NCI-H1930 (cell line): ENCODE results near the gene PDZD2.
"Not testable (repeated sequence)": the region's sequence is repeated elsewhere in the genome, so short reads cannot be mapped to it uniquely, and the experiment has no call there.

ENCODE experiments used
- DNase-seq, 2 experiments: peaks; one replicate each; lab custom pipeline; 2025; lab: John Stamatoyannopoulos, UW

Gene PDZD2

DNA sequence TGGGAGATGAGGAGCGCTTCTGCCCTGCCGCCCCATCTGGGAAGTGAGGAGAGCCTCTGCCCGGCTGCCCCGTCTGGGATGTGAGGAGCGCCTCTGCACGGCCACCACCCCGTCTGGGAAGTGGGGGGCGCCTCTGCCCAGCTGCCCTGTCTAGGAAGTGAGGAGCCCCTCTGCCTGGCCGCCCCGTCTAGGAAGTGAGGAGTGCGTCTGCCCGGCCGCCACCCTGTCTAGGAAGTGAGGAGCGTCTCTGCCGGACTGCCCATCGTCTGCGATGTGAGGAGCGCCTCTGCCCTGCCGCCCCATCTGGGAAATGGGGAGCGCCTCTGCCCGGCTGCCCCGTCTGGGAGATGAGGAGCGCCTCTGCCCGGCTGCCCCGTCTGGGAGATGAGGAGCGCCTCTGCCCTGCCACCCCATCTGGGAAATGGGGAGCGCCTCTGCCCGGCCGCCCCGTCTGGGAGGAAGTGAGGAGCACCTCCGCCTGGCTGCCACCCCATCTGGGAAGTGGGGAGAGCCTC is 401.3 kb downstream of the PDZD2 start:
- not testable (repeated sequence) for DNase-seq

DNA sequence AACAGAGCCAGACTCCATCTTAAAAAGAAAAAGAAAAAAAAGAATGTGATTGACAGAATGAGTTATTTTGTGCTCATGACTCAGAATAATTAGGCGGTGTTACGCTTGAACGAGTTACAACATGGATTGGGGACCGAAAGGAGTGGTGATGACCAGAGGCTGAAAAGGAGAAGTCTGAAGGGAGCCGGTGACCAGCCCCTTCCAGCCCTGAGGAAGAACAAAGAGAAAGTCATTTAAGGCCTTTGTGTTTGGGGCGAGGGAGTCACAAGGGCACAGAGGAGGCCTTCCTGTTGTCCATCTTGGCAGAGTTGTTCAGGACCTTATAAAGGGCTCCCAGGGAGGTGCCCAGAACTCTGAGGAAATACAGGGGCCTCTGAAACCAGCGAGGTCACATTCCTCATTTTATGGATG is 403.6 kb downstream of the PDZD2 start:
- DNase-seq: no peak

DNA sequence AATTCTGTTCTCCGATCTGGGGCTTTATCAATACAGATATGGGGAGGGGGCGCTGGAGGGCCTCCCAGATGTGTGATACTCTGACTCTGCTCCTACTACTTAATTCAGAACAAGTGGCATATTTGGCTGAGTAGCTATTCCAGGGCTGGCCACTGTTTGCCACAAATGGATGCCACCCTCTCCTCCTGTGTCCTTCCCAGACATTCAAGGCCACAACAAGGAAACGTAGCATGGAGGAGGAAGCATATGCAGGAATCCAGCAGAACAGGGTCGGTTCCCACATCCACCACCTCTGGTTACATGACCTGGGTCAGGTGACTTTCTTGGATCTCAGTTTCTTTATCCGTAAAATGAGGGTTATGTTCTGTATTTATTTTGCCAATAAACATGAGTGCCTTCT is 404.2 kb downstream of the PDZD2 start:
- DNase-seq: no peak

DNA sequence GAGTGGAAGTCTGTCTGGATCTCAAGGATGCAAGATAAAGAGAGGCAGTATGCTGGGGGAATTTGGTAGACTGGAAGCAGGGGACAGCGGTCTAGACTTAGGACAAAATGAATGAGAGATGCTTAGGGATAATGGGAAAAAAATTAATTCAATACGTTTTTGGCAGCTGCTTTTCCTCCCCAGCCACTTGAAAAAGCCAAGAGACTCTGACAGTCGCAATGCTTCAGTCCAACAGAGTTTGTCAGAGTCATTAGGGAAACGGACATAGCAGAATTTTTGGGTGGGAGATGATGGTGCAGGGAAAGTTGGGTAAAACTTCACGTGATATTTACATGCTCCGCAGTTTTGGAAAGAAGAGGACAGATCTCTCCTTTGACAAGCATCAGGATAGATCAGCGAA is 405.5 kb downstream of the PDZD2 start:
- no peak for DNase-seq

DNA sequence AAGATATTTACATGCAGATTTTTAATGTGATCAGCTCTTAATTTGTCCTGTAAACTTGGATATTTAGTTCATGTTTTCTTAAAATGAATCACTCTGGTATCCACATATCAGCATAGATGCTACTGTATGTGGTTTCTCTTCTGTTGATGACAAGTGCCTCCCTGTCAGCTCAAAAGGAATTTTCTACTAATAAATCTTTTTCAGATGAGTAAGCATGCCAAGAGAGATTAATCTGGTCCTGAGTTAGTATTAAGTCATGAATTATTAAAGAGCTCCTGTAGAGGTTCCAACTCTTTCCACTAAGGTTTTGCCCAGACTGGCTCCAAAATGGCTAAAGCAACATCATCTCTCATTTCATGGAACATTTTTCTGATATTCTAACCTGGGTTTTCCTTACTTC is 406.0 kb downstream of the PDZD2 start:
- DNase-seq: no peak

DNA sequence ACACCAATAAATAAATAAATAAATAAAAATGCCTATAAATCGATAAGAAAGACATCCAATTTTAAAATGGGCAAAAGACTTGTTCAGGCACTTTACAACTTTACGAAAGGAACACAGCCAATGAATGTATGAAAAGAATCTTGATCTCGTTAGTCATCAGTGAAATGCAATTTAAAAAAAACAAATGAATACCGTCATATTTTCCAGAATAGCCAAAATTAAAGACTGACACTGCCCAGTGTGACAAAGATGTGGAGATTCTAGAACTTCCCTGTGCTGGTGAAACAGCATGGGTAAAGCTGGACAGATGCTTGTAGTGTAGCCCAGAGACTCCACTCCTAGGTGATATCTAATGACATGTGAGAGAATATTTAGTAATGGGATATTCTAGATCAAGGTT is 408.1 kb downstream of the PDZD2 start:
- DNase-seq: no peak

DNA sequence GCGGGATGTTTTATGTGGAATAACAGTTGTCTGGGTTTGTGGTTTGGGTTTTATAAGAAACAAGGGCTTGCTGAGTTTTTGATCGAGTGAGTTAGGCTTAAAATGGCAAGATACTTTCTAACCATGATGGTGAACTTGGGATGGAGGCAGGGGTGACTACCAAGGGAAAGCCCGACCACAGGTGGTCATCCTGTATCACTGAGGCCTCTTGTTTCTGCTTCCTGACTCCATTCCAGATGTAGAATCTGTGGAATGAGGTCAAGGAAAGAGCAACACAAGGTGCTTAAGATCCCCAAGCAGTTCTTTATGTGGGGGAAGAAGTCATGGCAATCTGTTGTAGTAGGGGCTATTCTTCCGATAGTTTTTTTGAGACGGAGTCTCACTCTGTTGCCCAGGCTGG is 412.9 kb downstream of the PDZD2 start:
- DNase-seq: no peak

DNA sequence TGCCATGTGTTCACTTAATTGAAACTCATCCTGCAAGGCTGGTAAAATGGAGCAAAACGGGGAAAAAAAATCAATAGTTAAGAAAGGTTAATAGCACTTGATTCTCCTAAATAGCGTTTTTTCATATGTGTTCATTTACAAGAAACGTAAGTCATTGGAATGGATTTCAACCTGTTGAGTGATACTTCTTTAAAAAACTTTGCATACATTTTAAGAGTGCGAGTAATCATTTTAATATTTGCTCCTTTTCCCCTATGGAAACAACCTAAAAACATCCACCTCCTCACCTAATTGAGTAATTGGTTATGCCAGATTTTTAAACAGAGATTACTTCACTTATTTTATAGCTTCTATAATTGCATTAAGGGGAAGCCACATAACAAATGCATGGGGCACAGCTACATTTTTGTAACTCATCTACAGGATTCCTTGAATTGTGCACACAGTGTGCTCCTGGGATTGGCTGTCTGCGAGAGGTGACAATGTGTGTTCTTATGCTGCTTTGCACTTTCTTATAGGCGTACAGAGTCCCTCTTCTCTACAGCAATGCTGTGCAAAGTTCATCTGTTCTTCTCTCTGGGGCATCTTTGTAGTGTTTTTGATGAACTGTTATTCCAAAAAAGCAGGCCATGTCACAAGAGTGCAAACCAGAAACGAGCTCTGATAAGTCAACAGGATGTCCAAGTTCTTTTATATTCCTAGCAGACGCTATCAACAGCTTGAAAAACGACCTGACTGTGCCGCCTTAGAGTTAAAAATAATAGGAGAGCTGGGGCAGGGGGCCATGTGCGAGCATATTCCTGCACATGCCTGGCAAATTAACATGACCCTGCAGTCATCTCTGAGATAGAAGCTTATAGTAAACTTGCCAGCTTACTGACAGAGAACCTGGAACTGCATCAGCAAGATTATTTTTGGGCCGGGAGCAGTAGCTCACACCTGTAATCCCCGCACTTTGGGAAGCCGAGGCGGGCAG is 417.2 kb downstream of the PDZD2 start:
- DNase-seq: no peak

DNA sequence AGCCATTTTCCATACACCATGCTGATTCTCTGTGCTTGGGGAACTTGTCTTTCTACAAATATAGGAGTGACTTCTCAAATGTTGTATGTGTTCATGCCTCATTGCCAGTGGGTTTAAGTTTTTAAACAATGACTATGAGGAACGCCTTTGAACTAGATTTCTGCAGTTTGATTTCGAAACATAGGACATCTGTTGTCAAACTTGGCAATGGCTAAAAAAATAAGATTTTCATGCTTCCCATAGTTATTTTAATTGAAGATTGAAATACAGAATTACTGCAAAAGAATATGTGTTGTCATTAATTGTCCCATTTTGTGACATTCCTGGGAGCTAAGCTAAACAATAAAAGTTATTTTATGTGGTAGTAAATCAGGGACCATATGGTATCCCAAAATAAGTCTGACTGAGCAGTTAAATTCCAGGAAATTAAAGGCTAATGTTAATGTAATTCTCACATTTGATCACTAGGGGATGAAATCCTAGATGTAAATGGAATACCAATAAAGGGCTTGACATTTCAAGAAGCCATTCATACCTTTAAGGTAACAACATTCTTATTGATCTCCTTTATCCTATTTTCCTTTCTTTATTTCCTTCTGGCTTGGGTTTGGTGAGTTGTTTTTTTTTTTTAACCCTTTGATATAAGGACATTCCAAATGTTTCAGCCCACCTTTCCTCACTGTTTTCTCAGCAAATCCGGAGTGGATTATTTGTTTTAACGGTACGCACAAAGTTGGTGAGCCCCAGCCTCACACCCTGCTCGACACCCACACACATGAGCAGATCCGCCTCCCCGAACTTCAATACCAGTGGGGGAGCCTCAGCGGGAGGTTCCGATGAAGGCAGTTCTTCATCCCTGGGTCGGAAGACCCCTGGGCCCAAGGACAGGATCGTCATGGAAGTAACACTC is 418.5 kb downstream of the PDZD2 start:
- no peak for DNase-seq

DNA sequence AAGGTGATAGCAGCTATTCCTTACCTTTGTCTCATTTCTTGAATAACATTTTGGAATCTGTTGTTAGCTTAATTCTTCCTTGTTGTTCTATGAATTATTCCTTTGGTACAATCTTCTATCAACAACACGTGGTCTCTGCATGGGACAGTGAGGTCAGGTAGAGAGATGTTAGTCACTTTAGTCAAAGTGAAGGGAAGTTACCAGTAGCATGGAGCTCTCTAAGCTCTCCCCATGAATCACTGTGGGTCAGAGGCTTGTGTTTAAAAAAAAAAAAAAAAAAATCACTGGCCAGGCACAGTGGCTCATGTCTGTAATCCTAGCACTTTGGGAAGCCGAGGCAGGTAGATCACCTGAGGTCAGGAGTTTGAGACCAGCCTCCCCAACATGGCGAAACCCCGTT is 419.2 kb downstream of the PDZD2 start:
- no peak for DNase-seq

DNA sequence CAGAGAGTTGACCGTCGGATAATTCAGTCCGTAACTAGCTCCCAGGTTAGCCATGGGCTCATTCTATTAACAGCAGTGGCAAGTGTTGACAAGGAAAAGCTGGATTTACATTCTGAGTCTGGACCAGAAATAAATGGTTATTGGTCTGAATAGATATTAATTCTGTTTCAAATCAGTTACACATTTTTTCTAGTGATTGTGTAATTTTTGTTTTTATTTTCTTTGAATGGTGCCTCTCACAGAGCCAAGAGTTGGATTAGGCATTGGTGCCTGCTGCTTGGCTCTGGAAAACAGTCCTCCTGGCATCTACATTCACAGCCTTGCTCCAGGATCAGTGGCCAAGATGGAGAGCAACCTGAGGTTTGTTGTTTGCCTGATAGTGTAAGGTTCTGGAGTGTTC is 420.1 kb downstream of the PDZD2 start:
- no peak for DNase-seq

DNA sequence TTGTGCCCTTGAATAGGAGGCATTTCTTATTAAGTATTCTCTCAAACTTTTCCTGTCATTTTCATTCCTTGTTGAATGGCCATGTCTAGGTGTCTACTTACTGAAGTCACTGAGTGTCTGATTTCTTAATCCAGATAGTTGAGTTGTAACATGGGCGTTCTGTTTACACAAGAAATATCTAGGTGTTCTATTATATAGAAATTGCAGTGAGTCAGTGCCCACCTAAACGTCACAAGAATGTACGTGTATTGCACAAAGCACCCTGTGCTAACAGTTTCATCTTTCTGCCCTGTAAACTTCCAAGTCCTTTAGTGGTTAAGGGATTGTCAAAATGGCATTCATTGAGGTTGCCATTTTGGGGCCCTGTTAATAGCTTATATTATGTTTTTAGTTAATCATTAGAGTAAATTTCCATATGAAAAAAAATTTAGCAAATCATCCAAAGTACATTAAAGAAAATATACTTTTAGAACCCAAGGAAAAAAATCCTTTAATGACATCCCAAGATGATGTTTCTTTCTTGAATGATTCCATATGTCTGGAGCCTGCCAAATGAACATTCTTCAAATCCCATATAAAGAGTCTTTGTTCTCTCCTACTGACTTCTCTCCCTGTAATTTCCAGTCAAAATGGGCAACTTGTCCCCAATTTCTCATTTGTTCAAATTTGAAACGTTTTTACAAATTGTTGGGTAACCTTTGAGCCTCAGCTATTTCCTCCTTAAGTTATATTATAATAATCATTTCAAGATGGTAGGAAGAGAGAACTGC is 421.0 kb downstream of the PDZD2 start:
- DNase-seq: no peak

DNA sequence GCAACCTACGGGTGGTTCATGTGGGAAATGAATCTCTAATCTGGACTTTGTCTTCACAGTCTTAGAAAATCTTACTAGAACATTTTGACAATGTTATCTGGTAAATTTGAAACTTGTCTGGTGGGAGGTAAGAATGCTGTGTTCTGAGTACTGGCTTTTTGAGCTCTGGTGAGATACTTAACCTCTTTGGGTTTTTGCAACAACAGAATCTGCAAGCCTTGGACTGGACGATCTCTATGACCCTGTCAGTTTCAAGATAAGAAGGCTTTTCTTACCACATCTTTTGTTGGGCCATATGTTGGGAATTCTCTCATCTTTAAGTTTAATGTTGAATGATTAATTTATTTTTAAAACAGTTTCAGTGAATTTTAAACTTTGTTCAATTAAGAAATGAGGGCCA is 422.3 kb downstream of the PDZD2 start:
- DNase-seq: no peak

DNA sequence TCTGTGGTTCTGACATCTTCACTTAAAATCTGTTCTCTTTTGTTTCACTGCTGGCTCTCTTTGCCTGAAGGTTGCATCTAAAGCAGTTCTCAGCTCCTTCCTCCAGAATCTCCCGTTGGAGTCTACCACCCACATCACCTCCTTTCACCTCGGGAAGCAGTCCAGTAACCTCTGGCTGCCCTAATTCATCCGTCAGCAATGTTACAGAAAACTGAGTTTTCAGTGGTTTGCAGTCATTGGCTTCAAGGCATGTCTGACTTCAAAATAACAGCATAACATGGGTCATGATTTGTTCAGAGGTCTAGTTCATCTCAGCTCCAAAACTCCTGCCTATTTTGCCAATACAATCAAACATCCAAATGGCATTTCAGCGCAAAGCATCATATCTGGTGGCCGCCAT is 427.5 kb downstream of the PDZD2 start:
- no peak for DNase-seq

DNA sequence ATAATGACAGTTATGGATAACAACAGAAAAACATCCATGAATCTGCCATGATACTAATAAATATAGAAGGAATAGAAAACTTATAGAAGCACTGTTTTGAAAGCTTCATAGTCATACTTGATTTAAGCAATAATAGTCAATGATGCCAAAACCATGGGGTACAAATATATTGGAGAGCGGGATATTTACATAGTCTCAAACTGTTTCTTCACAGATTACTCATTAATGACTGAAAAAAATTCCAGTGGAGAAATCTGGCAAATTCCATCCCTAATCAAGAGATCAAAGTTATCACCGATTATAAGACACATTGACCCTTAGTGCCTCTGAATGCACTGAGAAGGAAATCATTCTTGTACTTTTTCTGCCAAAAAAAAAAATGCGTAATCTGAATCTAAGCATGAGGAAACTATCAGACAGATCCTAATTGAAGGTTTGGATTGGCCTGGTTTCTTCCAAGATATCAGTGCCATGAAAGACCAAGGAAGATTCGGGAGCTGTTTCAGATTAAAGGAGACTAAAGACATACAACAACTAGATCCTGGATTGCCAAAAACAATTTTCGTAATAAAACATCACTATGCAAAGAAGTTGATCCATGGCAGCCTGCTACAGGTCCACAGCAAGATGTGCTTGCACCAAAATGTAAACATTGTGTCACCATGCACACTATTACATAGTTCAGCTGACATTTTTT is 429.0 kb downstream of the PDZD2 start:
- no peak for DNase-seq

DNA sequence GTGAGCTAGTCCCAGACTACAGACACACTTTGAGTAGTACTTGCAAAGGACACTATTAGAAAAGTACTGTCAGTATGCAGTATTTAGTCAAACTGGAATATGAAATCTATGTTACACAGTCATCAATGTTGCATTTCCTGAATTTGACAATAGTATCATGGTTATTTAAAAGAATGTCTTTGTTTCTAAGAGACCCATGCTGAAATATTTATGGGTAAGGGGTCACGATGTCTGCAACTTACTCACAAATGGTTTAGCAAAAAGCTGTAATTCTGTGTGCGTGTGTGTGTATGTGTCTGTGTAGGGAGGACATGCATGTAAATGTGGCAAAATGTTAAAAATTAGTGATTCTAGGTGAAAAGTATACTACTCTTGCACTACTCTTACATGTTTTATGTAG is 429.6 kb downstream of the PDZD2 start:
- DNase-seq: no peak

DNA sequence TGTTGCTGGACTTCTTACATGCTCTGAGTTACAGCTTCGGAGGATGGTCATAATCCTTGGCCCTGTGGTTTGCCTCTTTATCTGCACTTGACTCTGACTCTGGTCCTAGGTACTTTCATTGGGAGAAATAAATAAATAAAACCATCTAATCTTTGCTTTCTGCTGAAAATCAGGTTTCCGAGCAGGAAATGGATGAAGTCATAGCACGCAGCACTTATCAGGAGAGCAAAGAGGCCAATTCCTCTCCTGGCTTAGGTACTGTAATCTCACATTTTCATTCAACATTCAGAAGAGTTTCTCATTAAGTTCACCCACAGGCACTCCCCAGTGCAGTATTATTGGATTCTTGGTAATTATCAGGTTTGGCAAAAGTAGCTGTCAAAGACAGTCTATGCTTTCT is 430.5 kb downstream of the PDZD2 start:
- no peak for DNase-seq

DNA sequence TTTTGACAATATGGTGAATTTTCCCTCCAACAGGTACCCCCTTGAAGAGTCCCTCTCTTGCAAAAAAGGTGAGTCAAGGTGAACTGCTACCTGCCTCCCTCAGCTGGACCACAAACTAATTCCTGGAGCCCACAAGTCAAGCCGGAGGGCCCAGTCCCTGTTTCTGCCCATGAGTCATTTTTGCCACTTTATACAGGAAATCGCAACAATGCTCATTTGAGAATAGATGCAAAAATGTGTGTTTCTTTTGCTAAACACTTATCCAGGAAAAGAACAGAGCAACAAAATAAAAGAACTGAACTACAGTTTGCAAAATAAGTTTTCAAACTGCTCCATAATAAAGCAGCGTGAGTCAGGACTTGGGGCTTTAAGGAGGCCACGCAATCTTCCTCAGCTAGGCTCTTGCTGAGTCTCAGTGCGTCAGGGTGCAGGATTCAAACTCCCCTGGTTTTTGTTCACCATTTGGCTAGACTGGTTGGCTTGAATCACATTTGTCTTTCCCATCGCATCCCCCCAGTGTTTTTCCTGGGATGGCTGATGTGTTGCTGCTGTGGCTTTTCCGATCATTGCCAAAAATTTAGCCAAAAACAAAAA is 432.5 kb downstream of the PDZD2 start:
- no peak for DNase-seq

DNA sequence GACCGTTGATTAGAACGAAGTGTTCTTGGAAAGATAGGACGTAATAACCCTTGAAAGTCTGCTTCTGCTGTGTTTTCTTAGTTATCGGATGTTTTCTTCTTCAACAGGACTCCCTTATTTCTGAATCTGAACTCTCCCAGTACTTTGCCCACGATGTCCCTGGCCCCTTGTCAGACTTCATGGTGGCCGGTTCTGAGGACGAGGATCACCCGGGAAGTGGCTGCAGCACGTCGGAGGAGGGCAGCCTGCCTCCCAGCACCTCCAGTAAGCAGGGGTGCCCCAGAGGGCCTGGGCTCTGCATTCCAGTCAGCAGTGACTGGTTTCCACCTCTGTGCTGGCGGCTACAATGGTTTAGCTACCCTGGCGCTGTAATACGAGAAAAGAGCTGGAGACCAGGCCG is 433.1 kb downstream of the PDZD2 start:
- DNase-seq: no peak

DNA sequence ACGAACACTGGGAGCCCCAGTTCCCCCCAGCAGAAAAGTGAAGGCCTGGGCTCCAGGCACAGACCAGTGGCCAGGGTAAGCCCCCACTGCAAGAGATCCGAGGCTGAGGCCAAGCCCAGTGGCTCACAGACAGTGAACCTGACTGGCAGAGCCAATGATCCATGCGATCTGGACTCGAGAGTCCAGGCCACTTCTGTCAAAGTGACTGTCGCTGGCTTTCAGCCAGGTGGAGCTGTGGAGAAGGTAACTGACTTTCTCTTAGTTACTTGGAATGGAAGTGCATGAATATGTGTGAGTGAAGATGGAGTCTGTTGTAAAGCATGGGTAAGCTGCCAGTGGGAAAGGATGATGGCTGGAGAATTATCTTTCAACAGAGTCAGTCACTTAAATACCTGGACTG is 435.5 kb downstream of the PDZD2 start:
- DNase-seq: peak in 1 of 2 experiments; percentile 26
